ENCODE data around the gene FXYD3.

Gene FXYD3

GRCh38 chr19:35164418-35164817, 48.8 kb downstream of the FXYD3 start:
- FAIRE-seq, result no peak

GRCh38 chr19:35165200-35166058, 49.8 kb downstream of the FXYD3 start:
- no peak for FAIRE-seq

GRCh38 chr19:35166100-35167063, 50.8 kb downstream of the FXYD3 start:
- no peak for FAIRE-seq

- FAIRE-seq, result no peak
Measured at GRCh38 chr19:35167251-35168119, 51.9 kb downstream of the FXYD3 start.

- FAIRE-seq, result no peak
Measured at GRCh38 chr19:35168196-35168595, 52.6 kb downstream of the FXYD3 start.

- no peak for FAIRE-seq
Measured at GRCh38 chr19:35169221-35169995, 53.8 kb downstream of the FXYD3 start.

GRCh38 chr19:35170359-35171061, 54.9 kb downstream of the FXYD3 start:
- no peak for FAIRE-seq

- no peak for FAIRE-seq
Measured at GRCh38 chr19:35171730-35172129, 56.1 kb downstream of the FXYD3 start.
